Dedifferentiated amniotic fluid mesenchymal stem cell (primary cell): ENCODE measurements around the gene KANSL1L.

Experiments
- DNase-seq: peaks from one replicate; pipeline ENCODE4 v3.0.0-alpha.2; 2016; ENCODE audit errors: extremely low spot score

Gene KANSL1L

GRCh38 chr2:210086292-210086691, 84.9 kb downstream of the KANSL1L start:
- no peak for DNase-seq

DNA sequence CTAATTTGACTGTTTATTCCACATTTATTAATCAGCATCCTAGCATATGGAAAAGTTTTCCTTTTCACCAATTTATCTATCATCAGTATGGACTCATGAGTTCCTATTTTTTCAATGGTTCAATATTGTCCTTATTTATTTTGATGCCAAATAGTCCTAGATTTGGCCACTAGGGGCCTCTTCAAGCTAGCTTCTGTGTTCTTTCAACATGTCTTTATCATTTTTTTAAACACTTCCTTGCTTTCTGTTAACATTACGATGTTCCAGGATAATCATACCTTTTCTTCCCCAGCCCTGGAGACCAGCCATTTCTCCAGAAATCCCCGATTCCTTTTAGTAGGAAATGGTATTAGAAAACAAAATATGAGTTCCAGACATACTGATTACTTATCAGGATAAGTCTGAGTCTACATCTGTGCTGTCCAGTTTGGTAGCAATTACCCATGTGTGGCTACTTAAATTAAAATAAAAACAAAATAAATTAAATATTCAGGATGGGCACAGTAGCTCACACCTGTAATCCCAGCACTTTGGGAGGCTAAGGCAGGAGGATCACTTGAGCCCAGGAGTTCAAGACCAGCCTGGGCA, 98.2 kb downstream of the KANSL1L start:
- DNase-seq = peak; percentile 63

DNA sequence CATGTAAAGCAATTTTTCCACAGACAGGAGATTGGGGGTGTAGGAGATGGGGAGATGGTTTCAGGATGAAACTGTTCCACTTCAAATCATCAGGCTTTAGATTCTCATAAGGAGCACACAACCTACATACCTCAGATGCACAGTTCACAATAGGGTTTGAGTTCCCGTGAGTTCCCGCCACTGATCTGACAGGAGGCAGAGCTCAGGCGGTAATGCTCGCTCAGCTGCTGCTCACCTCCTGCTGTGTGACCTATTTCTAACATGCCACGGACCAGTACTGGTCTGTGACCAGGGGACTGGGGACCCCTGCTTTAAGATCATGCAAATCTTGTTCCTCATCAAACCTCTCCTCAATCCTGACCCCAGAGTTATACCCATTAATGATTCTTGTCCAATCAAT, 98.7 kb downstream of the KANSL1L start:
- no peak for DNase-seq

DNA sequence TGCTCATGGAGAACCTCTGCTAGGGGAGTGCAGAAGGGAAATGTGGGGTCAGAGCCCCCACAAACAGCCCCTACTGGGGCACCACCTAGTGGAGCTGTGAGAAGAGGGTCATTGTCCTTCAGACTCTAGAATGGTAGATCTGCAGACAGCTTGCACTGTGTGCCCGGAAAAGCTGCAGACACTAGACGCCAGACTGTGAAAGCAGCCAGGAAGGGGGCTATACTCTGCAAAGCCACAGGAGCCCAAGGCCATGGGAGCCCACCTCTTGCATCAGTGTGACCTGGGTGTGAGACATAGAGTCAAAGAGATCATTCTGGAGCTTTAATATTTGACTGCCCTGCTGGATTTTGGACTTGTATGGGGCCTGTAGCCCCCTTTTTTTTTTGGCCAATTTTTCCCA, 107.9 kb downstream of the KANSL1L start:
- DNase-seq = no peak

DNA sequence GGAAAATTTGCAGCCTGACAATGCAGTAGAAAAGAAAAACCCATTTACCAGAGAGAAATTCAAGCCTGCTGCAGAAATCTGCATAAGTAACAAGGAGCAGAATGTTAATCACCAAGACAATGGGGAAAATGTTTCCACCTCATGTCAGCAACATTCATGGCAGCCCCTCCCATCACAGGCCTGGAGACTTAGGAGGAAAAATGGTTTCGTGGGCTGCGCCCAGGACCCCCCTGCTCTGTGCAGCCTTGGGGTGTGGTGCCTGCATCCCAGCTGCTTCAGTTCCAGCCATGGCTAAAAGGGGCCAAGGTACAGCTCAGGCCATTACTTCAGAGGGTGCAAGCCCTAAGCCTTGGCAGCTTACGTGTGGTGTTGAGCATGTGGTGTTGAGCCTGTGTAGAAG, 115.4 kb downstream of the KANSL1L start:
- no peak for DNase-seq

DNA sequence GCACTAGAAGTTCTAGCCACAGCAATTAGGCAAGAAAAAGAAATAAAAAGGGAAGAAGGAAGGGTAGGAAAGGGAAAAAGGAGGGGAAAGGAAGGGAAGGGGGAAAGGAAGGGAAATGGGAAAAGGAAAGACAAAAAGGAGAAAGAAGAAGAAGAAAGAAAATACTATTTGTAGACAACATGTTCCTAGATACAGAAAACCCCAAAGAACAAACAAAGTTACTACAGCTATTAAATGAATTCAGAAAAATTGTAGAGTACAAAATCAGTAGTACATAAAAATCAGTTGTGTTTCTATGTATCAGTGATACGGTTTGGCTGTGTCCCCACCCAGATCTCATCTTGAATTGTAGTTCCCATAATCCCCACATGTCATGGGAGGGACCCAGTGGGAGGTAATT, 116.5 kb downstream of the KANSL1L start:
- DNase-seq = no peak

- no peak for DNase-seq
Measured at GRCh38 chr2:210050885-210051284, 120.3 kb downstream of the KANSL1L start.

- no peak for DNase-seq
Measured at GRCh38 chr2:210049831-210050230, 121.4 kb downstream of the KANSL1L start.

- no peak for DNase-seq
Measured at GRCh38 chr2:210046851-210047500, 124.2 kb downstream of the KANSL1L start.

- no peak for DNase-seq
Measured at GRCh38 chr2:210038078-210038477, 133.1 kb downstream of the KANSL1L start.

- DNase-seq = no peak
Measured at GRCh38 chr2:210035679-210036078, 135.5 kb downstream of the KANSL1L start.

GRCh38 chr2:210034087-210034683, 137.0 kb downstream of the KANSL1L start:
- no peak for DNase-seq

DNA sequence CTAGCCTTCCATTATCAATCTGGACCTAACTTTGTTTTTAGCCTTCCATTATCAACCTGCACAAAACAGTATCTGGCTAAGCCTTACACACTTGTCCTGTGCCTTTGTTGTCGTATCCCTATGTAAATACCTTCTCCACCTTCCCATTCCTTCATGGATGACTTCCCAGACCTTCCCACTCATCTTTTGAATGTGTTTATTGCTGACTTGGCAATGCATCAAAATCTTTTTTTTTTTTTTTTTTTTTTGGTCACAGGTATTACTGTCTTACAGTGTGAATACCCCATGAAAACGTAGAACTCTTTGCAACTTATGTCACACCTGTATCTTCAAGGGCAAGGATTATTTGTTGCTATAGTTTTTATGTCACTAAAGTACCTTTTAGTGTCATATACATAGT, 143.0 kb downstream of the KANSL1L start:
- DNase-seq = no peak

DNA sequence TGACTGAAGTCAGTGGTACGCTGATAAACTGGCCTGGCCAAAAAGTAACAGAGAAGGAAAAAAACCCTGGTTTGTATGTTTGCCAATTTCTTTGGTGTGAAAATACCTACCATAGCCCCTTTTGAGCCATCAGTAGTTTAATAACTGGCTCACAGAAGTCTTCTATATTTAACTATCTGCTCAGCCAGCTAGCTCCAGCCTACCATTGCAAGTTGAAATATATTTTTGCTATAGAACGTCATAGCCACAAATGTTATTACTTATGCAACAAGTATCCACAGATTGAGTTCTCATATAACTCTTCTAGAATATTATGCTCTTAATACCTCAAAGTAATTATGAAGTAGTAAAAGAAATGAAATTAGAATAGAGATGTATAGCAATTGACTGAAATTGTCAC, 143.6 kb downstream of the KANSL1L start:
- DNase-seq = no peak

- no peak for DNase-seq
Measured at GRCh38 chr2:210022824-210023223, 148.4 kb downstream of the KANSL1L start.

DNA sequence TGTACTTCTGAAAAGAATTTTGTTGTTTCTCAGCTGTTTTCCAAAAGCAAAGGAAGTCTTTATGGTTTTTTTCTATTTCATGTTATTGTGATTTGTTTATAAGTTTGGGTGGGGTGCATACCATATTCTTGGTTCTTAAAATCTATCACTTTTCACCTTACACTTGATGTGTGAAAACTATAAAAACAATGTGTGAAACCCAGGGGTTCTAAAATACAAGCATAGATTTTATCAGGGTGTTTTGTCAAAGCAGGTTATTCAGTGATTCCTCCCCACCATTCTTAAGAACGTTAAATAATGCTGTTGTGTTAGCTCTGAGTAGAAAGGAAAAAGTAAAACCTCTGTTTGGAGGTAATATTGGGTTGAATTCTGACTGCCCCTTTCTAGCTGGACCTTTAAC, 151.1 kb downstream of the KANSL1L start:
- DNase-seq = no peak

DNA sequence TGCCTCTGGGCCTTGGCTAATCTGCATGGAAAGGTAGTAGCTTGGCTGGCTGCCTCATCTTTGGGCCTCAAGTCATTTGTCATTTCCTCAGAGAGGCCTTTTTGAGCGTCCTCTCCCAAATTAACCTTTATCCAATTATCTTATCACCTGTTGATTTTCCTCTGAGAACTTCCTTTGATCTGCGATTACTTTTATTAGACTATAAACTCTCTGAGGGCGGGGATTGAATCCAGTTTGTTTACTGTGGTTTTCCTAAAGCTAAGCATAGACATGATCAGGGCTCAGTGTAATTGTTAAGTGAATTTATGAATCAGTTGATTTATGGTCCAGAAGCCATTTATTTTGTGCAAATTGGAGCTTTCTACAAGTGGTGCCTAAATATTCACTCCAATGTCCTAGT, 161.3 kb downstream of the KANSL1L start:
- no peak for DNase-seq

- DNase-seq = no peak
Measured at GRCh38 chr2:210009126-210009525, 162.1 kb downstream of the KANSL1L start.

DNA sequence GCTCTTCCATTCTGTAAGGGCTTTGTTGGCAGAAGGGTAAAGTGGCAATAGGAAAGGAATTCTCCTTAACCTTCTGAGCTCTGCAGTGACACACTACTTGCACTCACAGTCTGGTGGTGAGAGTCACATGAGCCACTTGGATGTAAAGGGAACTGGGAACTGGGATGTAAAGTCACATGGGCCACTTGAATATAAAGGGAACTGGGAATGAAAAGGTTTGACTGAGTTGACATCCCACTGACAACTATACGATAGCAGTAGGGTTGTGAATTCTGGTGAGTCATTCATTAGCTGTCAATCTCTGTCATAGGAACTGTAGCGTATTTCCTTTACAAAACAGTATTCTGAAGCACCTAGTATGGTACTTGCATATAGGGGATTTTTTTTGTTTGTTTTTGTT, 163.3 kb downstream of the KANSL1L start:
- DNase-seq = no peak

DNA sequence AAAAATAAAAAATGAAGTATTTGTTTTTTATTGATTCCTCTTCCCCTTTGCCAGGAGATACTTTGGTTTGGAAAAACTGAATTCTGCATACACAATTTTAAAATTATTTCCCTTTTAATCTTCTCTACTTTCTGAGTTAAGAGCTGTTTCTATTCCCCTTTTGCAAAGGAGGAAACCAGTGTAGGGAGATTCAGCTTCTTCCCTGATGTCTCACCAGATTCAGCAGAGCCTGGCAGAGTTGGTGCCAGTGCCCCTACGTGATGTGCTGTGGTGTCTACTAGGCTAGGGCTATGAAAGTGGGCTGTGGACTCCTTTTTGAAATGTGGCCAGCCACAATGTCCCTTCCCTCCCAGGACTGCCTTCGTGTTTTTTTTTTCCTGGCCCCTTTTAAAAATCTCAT, 166.3 kb downstream of the KANSL1L start:
- DNase-seq = no peak

GRCh38 chr2:210003359-210003758, 167.8 kb downstream of the KANSL1L start:
- peak; percentile 26 for DNase-seq

DNA sequence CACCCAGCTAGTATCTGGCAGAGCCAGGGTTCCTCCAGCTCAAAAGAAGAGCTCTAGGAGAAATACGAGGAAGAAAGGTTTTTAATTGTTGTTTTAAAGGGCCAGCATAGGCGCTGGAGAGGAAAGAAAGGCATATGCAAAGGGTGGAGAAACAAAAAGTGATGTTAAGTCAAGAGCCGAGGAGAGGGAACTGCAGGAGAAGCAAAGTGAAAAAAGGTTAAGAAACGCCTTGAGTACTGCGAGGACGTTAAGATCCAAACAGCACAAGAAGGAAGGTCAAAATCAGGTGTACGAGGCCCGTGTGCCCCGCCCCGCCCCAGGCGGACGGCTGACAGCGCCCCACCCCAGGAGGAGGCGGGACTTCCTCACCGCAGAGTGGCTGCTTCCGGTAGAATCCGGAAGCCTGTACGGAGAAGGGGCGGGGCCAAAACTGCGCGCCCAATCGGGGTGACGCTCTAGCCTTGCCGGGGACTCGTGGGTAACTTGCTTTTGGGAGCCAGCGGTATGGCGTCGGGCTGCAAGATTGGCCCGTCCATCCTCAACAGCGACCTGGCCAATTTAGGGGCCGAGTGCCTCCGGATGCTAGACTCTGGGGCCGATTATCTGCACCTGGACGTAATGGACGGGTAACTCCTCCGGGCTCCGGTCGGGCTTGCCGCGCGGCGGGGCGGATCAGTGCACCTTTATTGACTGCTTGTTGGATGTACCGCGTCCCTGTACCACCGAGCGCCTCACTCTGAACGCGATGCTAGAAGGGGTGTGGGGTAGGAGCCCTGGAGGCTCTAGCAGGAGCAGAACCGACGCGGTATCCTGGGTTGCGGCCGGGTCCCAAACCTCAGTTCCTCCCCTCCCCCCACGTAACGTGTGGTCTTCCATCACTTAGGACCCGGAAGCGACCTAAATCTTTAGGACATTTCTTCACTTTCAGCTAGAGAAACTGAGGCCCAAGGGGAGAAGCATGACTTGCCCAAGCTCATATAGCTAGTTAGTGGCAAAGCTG, 168.8 kb downstream of the KANSL1L start, which contains the start of gene RPE:
RPE (plus strand) TSS at position 481 of the 1,000 bp plus-strand sequence; CDS start at position 505, 24 bp downstream.
- DNase-seq = peak; percentile 96
